H1 (cell line): ENCODE data around the gene ST3GAL3. TPM values are rescaled to one million over a fixed set of nuclear protein-coding genes. Genes with fewer than 3 reads are reported as not detected.

Experiments used
- ATF2 ChIP-seq: IDR thresholded peaks from 2 replicates; pipeline ENCODE4 v1.6.1; 2012; ENCODE audit warnings: low read length, inconsistent platforms
- CEBPB ChIP-seq: IDR thresholded peaks from 2 replicates; pipeline ENCODE4 v1.6.1; 2012; ENCODE audit warnings: low read depth, low read length
- EP300 ChIP-seq, 2 experiments: IDR thresholded peaks; 1 replicate in 1 of 2; 2 replicates in 1 of 2; pipeline ENCODE4 v1.6.1; 2011 to 2012; ENCODE audit warnings: low read depth in 2 of 2, low read length in 2 of 2, mild to moderate bottlenecking in 2 of 2, borderline replicate concordance in 1 of 2, inconsistent platforms in 1 of 2, moderate library complexity in 1 of 2
- EZH2 ChIP-seq: fragments of 200-600 bp; sonication (generic); IDR thresholded peaks from 2 replicates; pipeline ENCODE4 v1.7.1; 2012; ENCODE audit warnings: low read depth, mild to moderate bottlenecking, moderate library complexity, low read length, inconsistent platforms; ENCODE audit not compliant: severe bottlenecking
- YY1 ChIP-seq: IDR thresholded peaks from 2 replicates; pipeline ENCODE4 v1.6.1; 2011; ENCODE audit warnings: low read depth, mild to moderate bottlenecking, low read length
- polyA plus RNA-seq, 7 experiments: library from polyadenylated mRNA; depleted of rRNA in 3 of 7; stranded (reverse) in 5 of 7; unstranded in 2 of 7; fragments of >200 nt in 5 of 7; fragments of 200-250 nt in 2 of 7; gene quantifications; 1 replicate in 5 of 7; 2 replicates in 1 of 7; 4 replicates in 1 of 7; pipeline versions ENCODE4 v1.2.1 to v1.2.3, GENCODE V29; 2011 to 2013; ENCODE audit warnings: missing spikeins in 2 of 7, mixed read lengths in 2 of 7
- total RNA-seq: library from RNA; stranded (reverse); fragmentation: NEBNext Ultra II Directional; extraction: Animal tissue kit (Norgen Biotek cat#: 25700); gene quantifications from 2 replicates; pipeline ENCODE4 v1.2.1, GENCODE V29; 2021

ST3GAL3 gene
- total and polyA plus RNA-seq, 2 of the 8 experiments (the other 6 are each of a cell fraction or from before 2014, with no cell fraction given), result 6.8 to 7.0 TPM

GRCh38 chr1:43870306-43870705 lies 163.0 kb downstream of the ST3GAL3 start (continued):
- TF ChIP-seq EP300 (IDR thresholded peaks at IDR 0.05; ENCODE audit: borderline replicate concordance in 1 of 2, low read depth in 2 of 2, low read length in 2 of 2), result no peak
- no peak for TF ChIP-seq YY1
- TF ChIP-seq EZH2, result no peak
- no peak for TF ChIP-seq ATF2
- TF ChIP-seq CEBPB, result no peak
